Hematopoietic multipotent progenitor cell treated with erythropoietin and hydrocortisone succinate and interleukin-3 and kit ligand, for 15 days (in vitro differentiated cells): Measurements from ENCODE around the gene CRIP1.

Experiments used
- DNase-seq: peaks from one replicate; pipeline ENCODE4 v3.0.0-alpha.2; 2015; ENCODE audit warnings: low spot score

CRIP1 gene

DNA sequence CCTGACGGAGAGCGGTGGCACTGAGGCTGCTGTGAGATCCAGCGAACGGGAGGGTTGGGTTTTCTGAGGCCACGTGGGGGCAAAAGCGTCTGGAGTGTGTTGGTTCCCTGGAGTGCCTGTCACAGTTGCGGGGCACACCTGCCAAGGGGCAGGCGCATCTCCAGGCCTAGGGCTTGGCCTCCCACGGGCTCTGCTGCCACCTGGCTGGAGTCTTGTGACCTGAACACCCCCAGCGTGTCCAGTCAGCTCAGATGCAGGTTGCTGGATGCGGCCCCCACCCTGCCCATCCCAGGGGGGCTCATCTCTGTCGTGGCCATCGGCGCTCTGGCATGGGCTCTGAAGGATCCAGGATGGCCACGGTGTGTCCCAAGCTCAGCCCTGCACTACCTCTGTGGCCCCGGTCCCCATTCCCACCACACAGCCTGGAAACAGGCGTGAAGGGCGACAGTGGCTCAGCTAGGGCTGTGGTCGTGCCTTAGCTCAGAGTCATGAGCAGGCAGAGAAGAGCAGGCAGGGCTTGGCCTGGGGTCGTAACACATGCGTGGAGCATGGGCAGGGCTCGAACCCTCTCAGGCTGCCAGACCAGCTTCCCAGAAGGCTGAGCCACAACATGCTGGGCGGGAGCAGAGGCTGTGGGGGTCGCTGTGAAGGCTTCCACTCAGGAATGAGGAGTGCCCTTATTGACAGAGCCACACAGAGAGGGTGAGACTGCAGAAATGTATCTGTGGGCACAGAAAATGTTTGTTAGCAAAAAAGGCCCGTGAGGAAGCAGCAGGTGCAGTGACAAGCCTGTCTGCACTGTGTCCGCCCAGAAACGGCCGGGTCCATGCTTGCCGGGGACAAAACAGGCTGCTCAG is 35.6 kb upstream of the CRIP1 start:
- no peak for DNase-seq

GRCh38 chr14:105452963-105453362 is 33.7 kb upstream of the CRIP1 start:
- DNase-seq, result no peak

- DNase-seq, result no peak
Measured at GRCh38 chr14:105453847-105454246, 32.8 kb upstream of the CRIP1 start.

DNA sequence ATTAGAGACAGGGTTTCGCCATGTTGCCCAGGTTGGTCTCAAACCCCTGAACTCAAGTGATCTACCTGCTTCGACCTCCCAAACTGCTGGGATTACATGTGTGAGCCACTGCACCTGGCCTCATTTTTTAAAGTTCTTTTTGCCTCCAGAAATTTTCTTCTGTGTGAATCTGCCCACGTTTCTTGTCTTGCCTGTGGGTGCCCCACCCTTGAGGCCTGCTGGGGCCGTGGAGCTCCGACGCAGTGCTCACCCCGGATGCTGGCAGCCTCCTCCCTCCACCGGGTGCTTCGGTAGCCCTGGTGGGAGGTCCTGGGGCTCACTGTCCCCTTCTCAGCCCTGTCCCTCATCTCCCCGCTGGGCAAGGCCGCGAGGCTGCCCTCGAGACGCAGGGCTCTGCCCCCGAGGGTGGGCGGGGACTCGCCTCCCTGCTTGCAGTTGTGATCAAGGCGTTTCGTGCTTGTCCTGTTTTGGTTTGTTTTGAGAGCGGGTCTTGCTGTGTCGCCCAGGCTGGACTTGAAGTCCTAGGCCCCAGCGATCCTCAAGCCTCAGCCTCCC is 31.5 kb upstream of the CRIP1 start:
- no peak for DNase-seq

- no peak for DNase-seq
Measured at GRCh38 chr14:105455766-105456660, 30.7 kb upstream of the CRIP1 start.

GRCh38 chr14:105456736-105457617 is 29.7 kb upstream of the CRIP1 start:
- DNase-seq, result no peak

DNA sequence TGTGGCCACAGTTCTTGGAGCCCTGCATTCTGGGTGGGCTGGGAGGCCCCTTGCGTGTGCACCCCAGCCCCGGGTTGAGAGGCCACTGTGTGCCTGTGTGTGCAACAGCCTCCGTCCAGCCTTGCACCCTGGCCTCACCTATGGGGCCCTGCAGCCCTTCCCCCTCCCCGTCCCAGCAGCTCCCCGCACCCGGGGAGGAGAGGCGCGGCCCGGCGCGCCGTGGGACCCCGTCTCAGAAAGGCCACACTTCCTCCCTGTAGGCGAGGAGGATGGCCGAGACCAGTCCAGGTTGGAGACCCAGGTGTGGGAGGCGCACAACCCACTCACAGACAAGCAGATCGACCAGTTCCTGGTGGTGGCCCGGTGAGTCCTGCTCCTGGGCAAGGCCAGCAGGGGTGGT is 28.7 kb upstream of the CRIP1 start:
- DNase-seq, result no peak

- no peak for DNase-seq
Measured at GRCh38 chr14:105458571-105458970, 28.1 kb upstream of the CRIP1 start.

DNA sequence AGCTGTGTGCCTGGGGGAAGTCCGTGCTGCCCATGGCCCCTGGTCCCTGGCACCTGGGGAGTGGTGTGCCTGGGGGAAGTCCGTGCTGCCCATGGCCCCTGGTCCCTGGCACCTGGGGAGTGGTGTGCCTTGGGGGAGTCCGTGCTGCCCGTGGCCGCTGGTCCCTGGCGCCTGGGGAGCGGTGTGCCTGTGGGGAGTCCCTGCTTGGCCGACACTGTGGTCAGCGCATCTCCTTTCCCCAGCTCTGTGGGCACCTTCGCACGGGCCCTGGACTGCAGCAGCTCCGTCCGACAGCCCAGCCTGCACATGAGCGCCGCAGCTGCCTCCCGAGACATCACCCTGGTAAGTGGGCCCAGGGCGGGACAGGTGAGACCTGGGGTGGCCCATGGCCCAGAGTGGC is 26.6 kb upstream of the CRIP1 start:
- DNase-seq, result no peak

GRCh38 chr14:105460616-105461015 is 26.1 kb upstream of the CRIP1 start:
- no peak for DNase-seq

GRCh38 chr14:105461903-105462302 is 24.8 kb upstream of the CRIP1 start:
- DNase-seq, result no peak

GRCh38 chr14:105464501-105464900 is 22.2 kb upstream of the CRIP1 start:
- no peak for DNase-seq

DNA sequence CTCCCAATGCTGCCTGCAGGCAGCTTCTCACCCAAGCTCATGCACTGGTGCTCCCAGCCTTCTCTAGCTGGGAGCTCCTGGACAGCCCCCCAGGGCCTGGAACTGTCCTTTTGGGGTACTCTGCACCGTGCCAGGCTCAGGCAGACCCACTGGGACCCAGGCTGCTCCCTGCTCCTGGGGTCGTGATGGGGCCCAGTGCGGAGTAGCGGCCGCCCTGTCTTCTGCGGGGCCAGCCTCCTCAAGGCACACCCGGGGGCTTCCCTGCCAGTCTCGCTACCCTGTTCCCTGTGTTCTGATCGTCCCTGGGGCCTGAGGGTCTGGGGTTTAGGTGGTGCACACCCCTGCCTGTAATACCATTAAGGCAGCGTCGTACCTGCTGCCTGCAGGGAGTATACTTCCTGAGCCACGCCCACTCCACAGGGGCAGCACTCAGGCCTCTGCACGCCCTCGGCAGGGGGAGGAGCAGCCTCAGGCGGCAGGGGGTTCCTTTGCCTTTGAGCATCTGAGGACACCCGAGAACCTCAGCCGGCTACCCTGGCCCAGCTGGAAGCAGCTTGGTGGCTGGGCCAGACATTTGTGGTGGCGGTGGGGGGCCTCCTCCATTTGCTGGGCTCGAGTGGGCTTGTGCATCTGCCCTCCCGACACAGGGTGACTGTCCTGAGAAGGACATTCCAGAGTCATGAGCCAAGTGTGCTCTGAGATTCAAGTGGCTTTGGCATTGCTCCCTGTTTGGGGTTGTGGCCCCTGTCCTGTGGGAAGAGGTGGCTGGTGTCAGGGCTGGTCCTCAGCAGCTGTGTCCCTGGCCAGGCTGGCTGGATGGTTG is 21.3 kb upstream of the CRIP1 start:
- DNase-seq, result no peak

- no peak for DNase-seq
Measured at GRCh38 chr14:105466531-105467248, 20.0 kb upstream of the CRIP1 start.

- DNase-seq, result no peak
Measured at GRCh38 chr14:105467249-105467941, 19.3 kb upstream of the CRIP1 start.

- no peak for DNase-seq
Measured at GRCh38 chr14:105467942-105468471, 18.7 kb upstream of the CRIP1 start.

DNA sequence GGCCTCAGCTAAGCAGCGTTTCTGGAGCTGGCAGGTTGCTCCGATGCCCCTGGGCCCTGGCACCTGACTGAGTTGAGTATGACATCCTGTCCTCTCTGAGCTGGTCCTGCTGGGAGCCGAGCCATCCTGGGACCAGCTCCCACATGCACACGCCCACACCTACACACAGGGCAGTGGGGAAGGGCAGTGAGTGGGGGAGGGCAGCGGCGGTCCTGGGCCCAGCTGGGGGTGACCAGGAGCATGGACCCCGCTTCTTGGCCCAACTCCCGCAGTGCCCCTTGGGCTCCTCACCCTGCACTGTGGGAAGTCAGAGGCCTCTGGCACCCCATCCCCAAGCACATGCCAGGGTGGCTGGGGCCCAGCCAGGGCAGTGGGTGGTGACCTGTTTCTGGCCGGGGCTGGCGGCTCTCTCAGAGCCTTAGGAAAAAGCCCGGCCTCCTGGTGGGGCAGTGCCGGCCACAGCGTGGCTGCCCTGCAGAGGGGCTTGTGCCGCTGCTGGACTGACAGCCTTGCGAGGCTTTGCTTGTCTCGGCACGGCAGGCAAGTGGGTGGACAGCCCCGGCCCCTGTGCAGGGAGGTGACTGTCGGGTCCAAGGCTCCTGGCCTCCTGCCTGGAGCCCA is 18.0 kb upstream of the CRIP1 start:
- no peak for DNase-seq

DNA sequence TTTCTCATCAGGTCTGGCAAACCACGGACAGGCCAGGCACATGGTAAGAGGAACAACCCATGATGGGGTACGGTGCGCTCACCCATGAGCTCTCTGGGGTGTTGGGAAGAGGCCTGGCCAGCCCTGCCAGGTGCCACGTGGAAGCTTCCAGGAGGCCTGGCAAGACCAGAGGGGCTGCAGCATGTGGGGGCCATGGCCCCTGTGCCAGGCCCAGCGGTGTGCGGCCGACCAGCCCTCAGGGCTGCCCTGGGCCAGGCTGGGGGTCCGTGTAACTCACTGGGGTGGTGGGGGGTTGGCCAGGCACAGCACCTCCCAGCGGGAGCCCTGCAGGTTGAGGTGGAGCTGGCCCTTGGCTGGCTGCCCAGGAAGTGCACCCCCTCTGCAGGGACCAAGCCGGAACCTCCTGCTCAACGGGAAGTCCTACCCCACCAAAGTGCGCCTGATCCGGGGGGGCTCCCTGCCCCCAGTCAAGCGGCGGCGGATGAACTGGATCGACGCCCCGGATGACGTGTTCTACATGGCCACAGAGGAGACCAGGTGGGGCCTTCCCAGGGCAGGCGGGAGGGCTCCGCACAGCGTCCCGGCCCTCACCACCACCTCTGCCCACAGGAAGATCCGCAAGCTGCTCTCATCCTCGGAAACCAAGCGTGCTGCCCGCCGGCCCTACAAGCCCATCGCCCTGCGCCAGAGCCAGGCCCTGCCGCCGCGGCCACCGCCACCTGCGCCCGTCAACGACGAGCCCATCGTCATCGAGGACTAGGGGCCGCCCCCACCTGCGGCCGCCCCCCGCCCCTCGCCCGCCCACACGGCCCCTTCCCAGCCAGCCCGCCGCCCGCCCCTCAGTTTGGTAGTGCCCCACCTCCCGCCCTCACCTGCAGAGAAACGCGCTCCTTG is 17.0 kb upstream of the CRIP1 start:
- no peak for DNase-seq
